Inferior parietal cortex (tissue), 1 donor: Measurements from ENCODE around the gene UPF1.
"Not testable (repeated sequence)": the region's sequence is repeated elsewhere in the genome, so short reads cannot be mapped to it uniquely, and the experiment has no call there.

Experiments
- DNase-seq: peaks from one replicate; pipeline ENCODE4 v3.0.0-alpha.2; 2016; ENCODE audit errors: extremely low spot score

UPF1 gene

DNA sequence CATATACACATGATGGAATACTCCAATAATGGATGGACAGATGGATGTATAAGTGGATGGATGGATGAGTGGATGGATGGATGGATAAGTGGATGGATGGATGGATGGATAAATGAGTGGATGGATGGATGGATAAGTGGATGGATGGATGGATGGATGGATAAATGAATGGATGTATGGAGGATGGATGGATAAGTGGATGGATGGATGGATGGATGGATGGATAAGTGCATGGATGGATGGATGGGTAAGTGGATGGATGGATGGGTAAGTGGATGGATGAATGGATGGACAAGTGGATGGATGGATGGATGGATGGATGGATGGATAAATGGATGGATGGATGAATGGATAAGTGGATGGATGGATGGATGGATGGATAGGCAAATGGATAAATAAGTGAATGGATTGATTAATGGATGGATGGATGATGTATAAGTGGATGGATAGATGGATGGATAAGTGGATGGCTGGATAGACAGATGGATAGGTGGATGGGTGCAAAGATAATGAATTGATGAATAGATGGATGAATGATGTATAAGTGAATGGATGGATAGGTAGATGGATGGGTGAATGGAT is 32.3 kb upstream of the UPF1 start:
- no peak for DNase-seq

DNA sequence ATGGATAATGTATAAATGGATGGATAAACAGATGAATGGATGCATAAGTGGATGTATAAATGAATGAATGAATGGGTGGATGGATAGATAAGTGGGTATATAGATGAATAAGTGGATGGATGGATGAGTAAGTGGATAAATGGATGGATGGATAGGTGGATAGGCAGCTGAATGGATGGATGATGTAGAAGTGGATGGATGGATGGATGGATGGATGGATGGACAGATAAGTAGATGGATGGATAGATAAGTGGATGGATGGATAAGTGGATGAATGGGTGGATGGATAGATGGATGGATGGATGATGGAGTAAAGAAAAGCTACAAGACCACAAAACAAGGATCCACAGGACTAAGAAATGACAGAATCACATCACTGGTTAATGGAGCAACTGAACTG is 31.7 kb upstream of the UPF1 start:
- DNase-seq = no peak

DNA sequence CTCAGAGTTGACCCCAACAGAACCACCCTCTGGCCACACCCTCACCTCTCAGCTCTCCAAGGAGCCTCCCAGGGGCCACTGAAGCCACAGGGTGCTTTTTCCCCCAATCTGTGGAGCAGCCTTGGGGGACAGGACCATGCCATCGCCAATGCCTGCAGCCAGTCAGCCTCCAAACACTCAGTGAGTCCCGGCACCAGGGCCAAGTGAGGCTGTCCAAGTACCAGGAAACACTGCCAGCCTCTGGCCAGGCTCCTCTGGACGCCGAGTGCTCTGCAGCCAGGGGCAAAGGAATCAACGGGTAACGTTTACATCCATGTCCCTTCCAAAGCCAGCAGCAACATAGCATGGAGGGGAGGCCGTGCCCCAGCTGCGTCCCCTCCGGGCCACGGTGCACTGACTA is 31.1 kb upstream of the UPF1 start:
- DNase-seq = no peak

DNA sequence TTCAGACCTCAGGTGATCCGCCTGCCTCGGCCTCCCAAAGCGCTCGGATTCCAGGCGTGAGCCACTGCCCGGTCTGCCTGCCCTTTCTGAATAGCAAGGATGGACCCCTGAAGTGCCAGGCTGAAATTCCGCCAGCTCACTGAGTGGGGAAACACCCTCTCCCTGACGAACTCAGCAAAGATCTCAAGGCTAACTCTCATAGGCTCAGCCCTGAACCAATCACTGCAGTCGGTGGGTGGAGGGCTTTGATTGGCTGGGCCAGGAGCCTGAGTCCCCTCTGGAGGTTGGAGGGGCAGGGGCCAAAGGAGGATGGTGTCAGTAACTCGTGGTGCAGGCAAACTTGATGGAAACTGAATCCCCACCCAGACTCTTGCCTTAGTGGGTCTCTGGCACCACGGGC is 29.4 kb upstream of the UPF1 start:
- DNase-seq = no peak

DNA sequence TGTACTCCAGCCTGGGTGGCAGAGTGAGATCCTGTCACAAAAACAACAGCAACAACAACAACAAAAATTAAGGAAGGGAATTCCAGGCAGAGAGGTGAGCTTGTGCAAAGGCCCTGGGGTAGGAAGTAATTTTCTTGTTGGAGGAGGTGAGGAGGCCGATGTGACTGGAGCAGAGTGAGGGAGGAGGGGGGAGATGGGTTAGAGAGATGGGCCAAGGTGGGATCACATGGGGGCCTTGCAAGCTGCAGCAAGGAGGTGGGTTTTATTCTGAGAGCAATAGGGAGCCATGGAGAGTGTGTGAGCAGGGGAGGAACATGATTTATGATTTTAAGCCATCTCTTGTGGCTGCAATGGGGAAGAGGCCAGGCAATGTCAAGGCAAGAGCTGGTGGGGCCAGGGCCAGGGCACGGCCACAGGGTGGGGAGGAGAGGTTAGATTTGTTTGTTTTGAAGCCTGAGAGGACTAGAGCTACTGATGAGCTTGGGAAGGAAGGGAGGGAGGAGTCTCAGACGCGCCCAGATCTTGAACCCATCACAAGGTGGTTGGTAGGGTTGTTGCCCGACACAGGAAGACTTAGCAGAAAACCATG is 28.1 kb upstream of the UPF1 start:
- no peak for DNase-seq

DNA sequence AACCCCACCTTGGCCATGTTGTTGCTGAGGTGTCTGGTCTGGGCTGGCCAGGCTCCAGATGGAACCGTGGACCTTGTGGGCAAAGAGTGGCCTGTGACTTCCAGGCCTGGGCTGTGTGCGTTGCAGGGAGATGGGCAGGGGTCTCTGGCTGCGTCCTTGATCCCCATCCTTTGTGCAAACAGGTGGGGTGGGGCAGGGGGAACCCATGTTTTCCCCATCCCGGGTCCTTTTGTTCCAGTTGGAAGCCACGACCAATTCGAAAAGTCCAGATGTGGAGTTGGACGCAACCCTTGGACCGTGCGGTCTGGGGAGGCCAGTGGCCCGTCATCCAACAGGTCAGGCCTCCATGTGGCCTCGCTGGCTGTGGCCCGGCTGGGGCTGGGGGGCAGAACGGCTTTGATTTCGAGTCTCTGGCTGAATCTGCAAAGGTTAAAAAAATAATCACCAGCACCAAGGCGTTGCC is 27.6 kb upstream of the UPF1 start:
- DNase-seq = no peak

DNA sequence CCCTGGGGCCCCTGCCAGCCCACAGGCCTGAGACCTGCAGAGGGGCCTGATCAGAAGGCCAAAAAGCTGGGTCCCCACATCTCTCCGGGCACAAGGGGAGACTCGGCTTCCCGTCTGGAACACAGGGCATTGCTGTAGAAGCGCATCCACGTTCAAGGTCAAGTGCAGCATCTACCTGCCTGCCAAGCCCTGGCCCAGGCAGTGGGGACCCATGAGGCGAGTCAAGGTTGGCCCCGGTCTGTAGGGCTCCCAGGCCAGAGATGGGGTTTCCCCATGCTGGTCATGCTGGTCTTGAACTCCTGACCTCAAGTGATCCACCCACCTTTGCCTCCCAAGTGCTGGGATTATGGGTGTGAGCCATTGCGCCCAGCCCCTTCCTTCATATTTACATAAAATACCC is 27.1 kb upstream of the UPF1 start:
- no peak for DNase-seq

DNA sequence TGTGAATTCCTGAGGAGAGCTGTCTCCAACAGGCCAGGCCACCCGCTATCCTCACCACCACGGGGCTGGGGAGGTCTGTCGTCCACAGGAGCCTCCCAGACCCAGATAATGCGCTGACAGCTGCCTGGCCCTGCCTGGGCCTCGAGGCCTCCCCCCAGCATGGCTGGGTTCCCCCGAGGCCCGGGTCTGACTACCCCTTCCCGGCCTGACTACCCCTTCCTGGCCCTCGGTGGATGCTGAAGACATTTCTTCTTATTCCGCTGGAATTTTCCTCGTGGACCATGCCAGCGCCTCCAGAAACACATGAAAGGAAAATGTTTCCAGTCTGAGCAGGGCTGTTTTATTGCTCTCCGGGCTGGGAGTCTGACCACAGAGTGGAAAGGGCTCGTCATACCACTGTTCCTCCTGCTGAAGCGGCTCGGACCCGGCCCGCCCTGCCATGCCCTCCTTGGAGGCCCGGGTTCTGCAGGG is 23.9 kb upstream of the UPF1 start:
- DNase-seq = no peak

DNA sequence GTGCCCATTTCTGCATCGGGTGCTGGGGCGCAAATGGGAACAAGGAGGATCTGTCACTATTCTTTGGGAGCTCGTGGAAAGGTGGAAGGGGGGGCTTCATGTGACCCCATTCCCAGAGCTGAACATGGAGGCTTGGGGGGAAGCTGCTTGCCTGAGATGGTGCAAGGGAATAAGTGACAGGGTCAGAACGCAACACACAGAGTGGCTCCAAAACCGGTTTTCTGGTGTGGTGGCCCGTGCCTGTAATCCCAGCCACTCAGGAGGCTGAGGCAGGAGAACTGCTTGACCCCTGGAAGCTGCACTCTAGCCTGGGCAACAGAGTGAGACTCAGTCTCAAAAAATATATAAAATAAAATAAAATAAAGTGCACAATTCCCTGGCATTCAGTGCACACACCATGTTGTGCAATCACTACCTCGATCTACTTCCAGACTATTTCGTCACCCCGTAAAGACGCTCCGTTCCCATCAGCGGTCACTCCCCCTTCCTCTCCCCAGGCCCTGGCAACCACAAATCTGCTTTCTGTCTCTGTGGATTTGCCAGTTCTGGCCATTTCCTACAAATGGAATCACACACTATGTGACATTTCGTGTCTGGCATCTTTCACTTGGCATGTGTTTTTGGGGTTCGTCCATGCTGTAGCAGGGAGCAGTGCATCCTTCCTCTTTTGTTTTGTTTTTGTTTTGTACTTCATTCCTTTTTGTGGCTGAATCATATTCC is 22.4 kb upstream of the UPF1 start:
- no peak for DNase-seq

DNA sequence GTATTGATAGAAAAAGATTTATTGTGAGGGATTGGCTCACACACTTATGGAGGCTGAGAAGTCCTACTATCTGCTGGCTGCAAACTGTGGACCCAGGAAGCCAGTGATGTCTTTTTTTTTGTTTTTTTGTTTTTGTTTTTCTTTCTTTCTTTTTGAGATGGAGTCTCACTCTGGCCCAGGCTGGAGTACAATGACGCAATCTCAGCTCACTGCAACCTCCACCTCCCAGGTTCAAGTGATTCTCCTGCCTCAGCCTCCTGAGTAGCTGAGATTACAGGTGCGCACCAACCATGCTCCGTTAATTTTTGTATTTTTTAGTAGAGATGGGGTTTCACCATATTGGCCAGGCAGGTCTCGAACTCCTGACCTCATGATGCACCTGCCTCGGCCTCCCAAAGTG is 20.1 kb upstream of the UPF1 start:
- DNase-seq = not testable (repeated sequence)

DNA sequence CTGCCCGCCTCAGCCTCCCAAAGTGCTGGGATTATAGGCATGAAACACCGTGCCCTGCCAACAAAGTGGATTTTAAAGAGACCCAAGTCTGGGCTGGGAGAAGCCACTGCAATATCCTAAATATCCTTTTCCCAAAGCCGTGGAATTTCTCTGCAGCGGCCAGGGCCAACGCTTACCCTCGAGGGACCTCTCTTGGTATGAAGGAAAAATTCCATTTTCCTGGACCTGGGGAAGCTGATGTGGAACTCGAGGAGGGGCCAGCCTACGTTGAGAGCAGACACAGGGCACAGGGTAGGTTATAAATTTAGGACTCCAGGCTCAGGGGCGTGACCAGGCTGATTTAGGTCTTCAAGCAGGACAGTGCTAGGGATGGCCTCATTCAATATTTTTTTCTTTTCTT is 17.7 kb upstream of the UPF1 start:
- DNase-seq = no peak

DNA sequence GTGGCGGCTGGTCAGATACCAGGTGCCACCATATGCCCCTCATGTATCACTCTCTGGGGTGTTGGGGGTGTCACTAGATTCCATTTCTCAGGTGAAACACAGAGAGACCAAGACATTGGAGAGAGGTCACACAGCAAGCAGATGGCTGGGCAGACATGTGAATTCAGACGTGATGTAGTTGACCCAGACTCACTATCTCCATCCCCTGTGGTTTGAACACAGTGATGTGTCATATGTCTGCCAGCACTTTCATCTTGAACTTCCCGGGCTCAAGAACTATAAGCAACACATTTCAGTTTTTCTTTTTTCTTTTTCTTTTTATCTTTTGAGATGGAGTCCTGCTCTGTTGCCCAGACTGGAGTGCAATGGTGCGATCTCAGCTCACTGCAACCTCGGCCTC is 16.1 kb upstream of the UPF1 start:
- DNase-seq = no peak

DNA sequence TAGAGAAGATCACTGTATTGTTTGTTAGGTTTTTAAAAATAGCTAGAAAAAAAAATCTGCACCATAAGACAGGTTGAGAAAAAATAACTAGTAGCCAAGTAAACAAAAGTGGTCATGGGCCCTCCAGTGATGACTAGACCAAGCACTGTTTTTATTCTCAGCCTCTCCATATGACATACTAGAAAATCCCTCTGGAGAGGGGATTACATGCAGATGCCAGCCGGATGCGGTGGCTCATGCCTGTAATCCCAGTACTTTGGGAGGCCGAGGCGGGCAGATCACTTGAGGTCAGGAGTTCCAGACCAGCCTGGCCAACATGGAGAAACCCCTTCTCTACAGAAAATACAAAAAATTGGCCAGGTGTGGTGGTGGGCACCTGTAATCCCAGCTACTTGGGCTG is 15.1 kb upstream of the UPF1 start:
- not testable (repeated sequence) for DNase-seq

DNA sequence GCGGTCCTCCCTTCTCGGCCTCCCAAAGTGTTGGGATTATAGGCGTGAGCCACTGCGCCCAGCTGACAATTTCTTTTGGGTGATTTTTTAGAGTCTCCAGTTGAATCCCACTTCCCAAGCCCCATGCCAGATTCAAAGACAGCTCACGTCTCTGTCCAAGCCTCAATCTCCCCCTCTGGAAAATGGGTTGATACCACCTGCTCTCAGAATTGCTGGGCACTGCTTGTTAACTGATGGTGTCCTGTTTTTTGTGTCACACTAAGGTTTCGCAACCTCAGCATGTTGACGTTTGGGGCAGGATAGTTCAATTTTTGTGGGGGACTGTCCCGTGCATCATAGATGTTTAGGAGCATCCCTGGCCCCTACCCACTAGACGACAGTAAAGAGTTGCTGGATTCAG is 14.2 kb upstream of the UPF1 start:
- no peak for DNase-seq

DNA sequence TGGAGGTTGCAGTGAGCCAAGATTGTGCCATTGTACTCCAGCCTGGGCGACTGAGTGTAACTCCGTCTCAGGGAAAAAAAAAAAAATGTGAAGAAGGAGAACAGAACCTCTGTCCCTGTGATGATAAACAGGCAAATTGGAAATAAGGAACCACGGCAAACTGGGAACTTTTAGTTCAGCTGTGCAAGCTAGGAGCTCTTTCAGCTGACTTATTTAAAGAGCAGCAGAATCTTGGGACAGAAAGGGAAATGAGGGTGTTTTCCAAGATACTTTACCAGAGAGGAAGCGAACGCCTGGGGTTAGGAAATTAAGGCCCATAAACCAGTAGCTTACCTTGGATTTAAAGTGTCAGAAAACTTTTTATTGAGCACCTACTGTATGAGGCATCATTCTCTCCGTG is 3.0 kb upstream of the UPF1 start:
- DNase-seq = no peak

DNA sequence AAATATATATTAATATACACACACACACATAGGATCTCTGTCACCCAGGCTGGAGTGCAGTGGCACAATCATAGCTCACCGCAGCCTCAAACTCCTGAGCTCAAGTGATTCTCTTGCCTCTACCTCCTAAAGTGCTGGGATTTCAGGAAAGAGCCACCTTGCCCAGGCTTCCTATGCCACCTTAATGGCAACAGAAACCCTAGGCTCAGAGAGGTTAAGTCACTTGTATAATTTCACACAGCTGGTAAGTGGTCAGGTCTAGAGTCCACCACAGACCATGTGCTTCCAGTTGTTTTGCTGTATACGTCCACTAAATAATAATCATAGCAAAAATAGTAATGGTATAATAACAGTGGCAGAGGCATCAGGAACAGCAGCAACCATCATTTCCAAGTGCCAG is 1.3 kb upstream of the UPF1 start:
- DNase-seq = no peak

DNA sequence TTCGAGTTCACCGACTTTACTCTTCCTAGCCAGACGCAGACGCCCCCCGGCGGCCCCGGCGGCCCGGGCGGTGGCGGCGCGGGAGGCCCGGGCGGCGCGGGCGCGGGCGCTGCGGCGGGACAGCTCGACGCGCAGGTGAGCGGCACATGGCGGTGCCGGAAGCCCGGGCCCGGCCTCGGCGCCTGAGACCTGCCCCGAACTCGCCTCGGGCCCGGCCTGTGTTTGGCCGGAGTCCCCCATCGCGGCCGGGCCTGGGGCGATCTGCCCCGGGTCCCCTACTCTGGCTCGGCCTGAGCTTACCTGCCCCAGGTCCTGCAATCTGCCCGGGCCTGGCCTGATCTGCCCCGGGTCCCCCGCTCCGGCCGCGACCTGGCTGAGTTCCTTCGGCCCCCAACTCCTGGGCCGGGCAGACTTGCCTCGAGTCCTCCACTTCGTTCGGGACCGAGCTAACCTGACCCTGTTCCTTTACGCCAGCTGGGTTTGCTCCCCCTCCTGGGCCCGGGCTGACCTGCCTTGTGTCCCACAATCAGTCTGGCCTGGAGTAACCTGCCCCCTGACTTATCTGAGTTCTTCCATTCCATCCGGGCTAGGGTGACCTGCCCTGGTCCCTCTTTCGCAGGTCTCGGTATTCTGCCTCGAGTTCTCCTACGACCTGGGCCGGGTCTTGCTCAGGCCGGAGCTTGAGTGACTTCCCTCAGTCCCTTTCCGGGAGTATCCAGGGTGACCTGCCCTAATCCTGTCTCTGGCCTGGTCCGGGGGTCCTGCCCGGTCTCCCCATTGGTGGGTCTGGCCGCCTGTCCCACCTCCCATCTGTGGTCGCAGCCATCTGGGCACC is 764 bp downstream of the UPF1 start:
- no peak for DNase-seq

DNA sequence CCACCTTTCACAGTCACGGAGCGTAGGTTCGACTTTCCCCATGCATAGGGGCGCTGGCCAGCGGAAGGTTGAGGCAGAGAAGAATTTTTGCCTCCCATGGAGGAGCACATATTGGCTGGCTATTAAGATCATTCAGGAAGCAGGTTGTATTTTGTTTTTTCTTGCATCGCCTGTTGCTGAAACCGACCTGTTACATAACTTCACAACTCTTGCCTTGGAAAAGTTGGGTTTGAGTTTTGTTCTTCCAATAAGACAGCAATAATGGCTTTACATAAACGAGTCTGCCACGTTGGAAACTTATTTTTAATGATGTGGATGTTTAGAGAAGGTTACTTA is 1.4 kb downstream of the UPF1 start:
- no peak for DNase-seq

DNA sequence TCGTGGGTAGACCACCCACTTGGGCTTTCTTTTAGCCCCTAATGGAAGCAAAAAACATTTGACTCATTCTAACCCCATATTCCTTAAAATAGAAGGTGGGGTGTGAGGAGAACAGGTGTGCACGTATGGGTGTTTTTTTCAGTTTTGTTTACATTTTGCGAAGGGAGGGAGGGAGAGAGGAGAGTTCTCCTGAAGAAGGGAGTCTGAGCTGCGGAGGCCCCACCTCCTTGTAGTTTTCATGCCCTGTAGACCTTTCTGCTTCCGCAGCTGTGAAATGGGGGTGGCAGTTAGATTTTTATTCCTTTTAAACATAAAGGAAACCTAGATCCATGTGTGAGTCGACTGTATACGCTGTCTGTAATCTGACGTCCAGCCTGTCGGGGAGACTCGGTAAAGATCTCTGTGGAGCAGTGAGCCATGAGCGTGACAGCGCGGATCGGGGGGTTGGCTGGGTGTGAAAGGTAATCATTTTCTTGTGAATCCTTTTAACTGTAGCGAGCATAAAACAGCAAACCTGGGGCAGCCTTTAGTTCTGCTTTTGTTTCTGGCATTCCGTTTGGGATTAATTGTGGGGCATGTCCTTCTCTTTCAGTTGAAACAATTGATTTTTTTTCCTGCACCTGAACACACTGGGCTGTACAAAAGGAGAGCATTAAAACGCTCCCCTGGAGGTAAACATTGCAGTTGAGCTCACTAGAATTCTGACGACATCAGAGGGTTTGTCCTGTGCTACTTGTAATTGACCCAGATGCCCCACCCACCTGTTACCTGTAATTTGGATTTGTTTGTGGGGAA is 2.3 kb downstream of the UPF1 start:
- DNase-seq = no peak

DNA sequence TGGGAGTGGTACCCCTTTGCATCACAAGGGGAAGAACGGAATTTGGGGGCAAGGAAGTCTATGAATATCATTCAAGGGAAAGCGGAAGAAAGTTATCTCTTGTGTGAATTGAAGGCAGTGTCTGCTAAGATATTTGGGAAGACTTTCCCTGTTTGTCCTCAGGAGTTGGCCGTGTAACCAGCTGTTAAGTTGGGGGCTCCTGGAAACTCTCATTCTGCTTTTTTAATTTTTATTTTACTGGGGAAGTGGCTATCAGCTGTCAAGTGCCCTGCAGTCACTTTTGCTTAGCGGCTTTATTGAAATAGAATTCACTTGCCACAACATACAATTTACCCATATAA is 2.9 kb downstream of the UPF1 start:
- no peak for DNase-seq

DNA sequence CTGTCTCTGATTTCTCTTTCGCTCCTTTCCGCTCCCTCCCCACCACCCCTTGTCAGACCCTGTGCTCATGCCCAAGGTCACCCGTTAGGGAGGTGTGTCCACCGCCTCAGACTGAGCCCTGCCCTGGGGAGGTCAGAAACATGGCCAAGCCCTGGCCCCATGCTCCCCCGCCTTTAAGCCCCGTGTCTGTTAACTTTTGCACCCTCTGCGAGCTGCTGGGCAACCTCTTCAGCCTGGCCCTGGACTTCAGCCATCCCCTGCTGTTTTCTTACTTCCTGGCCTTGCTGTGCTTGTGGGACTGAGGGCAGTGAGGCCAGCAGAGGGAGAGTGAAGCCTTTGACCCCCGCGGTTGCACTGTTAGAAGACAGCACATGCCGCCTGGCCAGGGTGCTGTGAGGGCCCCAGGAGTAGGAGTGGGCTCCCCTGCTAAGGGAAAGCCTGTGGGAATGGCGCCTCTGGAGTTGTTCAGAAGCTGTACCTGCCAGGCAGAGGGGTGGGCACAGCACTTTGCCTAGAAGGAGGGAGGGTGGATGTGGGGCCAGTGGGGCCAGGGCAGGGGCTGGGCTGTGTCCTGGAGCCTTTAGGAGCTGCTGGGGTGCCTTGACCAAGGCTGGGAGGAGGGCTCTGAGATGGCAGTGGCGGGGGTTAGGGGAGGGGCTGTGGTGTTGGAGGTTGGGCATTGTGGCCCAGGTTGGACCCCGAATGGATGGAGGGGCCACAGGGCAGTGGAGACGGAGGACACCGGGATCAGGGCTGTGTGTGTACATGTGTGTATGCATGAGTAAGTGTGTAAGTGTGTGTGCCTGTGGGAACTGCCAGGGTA is 7.9 kb downstream of the UPF1 start:
- DNase-seq = no peak
